GM18526 (cell line): ENCODE measurements around the gene DIS3L2.

Source experiments
- POLR2A ChIP-seq: IDR thresholded peaks from 3 replicates; pipeline ENCODE4 v1.6.1; 2011; ENCODE audit not compliant: insufficient read length; ENCODE audit errors: extremely low read depth

DIS3L2 gene

DNA sequence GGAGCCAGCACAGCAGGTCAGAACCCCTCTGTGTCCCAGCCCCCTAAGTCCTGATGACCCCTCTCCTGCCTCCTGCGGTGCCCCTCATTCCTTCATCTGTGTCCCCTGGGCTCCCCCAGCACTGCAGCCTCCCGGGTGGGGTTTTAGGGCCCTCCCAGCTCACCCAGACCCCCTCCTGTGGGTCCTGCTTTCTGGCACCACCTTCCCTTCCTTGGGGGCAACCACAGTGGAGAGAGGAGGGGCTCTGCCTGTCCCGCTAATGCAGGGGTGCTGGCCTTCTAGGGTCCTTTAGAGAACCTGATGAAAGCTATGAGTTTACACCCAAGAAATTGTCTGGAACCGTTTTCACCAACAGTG, 374.3 kb downstream of the DIS3L2 start:
- no peak for TF ChIP-seq POLR2A

DNA sequence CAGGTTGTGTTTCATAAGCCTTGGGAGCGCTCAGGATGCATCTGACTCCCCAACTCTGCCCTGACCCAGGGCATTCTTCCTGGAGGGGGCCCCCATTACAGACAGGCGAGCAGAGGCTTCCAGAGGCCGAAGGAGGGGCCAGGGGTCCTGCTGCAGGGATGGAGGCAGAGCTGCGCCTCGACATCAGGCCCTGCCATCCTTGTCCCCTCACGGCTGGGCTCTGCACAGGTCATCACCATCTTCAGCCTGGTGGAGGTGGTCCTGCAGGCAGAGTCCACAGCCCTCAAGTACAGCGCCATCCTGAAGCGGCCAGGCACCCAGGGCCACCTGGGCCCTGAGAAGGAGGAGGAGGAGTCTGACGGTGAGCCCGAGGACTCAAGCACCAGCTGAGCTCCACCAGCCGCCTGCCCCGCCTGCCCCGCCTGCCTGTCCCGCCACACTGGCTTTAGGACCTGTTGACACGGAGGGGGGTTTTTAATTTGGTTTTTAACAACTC, 374.8 kb downstream of the DIS3L2 start:
- no peak for TF ChIP-seq POLR2A

DNA sequence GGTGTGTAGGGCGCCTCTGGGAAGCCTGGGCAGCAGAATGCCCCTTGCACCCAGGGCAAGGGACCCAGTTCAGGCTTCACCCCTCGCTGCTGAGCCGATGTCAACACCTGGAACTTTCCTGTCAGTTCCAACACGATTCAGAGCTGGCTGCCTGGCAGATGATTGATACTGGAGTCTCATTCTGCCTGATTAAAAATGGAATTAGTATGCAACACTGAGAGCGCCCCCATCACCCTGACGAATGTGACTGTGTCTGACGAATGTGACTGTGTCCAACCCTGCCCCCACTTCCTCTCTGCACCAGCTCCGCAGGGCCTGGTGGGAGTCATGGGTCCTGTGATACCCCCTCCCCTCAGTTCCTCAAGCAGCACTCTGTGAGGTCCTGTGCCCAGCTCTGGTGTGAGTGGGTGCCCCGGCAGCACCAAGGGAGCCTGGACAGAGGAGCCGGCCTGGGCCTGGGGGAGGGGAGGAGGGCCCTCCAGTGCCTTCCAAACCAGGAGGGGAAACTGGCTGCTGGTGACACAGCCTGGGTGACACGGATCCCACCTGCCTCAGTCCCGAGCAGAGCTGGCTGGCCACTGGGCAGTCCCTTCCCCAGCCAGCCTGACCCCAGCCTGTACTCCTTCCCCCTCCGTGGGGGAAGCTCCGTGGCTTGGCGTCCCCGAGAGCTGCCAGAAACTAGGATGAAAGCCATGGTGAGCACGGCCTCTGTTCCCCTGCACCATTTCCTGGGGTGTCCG, 375.6 kb downstream of the DIS3L2 start:
- no peak for TF ChIP-seq POLR2A

DNA sequence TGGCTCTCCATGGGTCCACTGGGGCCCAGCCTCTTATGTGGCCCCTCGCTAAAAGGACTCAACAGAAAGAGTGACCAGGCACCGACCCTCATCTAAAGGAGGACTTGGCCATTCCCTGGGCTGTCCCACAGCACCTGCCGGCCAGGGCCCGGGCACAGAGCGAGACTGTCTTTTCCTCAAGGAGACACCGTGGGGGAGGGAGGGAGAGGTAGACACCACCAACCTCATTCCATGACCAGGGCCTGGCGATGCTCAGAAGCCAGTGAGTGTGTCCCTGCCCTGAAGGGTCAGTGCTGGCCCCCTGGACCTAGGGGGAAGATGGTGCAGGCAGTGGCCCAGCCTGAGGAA, 377.2 kb downstream of the DIS3L2 start:
- no peak for TF ChIP-seq POLR2A

DNA sequence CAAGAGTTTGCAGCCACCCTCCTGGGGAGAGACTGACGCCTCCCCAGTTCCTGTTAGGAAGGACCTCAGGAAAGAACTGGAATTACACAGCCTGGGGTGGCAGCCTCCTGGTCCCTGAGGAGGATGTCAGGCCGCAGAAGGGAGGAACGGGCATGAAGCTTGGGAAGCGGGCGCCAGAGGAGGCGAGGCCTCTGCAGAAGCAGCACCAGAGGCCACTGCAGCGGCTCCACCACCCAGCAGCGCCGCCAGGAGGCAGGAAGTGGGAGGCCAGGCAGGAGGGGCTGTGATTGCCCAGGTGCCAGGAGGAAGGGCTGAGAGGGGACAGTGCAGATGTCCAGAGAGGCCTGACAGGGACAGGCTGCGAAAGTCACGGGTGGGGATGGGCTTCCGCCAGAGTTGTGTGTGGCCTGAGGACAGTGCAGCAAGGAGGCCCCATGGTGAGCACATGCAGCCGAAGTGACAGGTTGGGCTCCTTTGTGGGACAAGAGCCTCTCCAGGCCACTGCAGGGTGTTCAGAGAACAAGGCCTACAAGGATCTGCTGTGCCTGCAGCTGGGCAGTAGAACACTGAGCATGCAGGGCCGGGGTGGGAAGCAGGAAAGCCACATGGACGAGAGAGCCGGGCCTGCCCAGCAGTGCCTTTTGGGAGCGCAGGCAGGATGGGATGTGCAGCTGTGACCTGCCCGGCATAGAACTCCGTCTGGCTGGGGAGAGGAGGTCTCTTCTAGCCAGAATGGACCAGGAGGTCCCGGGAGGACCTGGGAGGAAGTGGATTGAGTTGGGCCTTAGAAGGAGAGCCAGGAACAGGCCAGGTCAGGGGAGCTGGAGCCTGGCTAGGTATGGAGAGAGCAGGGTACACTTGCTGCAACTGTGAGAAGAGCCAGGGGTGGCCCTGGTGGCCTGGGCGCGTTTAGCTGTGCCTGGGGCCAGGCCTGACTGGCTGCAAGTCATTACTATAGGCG, 377.9 kb downstream of the DIS3L2 start:
- TF ChIP-seq POLR2A = no peak

DNA sequence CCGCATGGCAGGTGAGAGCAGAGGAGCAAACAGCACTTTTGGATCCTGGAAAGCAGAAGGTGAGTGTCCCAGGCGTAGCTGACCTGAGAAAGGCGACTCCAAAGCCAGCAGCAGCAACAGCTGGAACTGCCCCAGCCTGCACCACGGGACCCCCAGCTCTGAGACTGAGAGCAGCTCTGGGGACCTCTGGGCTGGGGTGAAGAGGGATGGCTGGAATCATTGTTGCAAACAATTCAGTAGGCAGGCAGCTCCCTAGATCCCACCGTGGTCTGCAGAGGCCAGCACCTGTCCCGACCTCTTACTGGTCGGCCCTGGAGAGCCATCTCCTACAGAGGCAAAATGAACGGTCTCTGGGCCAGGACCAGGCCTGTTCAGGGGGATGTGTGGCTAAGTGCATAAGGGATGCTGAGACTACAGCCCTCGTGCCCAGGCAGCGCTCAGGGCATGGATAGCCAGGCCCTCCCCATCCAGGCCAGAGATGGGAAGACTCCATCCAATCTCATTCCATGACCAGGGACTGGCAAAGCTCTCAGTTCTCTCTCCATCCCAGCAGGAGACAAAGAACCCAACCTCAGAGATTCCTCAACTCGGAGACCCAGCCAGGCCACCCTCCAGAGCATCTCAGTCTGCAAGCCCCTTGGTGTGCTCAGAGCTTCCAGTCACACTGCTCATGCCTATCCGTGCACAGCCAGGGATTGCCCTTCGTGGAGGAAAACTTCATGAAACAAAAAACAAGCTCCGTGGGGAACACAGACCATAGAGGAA, 378.8 kb downstream of the DIS3L2 start:
- no peak for TF ChIP-seq POLR2A

DNA sequence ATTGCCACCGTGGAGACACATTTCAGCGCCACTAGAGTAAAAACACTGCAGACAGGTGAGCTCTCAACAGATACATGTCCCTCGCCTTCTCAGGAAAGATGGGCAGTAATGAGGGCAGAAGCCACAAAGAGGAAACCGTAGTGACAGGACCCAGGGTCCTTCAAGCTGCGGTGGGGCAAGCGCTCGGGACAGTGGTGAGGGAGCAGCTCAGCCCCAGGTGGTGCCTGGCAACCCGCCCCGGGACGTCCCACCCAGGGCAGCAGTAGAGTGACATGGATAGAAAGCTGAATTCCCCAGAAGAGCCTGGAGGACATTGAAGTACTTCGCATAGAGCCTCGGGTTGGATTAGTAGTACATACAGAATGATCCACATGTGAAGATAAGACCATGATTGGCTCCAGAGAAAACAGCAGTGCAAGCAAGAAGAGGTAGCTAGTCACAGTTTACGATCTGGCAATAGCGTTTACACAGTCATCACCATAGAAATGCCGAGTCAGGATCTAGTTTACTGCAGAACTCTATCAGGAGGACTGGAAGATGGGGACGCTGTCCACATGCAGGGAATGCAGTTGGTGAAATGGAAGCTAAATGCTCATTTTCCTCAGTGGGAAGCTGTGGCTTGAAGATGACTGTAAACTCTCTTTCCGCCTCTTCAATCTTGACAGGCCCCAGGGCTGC, 379.7 kb downstream of the DIS3L2 start:
- no peak for TF ChIP-seq POLR2A

DNA sequence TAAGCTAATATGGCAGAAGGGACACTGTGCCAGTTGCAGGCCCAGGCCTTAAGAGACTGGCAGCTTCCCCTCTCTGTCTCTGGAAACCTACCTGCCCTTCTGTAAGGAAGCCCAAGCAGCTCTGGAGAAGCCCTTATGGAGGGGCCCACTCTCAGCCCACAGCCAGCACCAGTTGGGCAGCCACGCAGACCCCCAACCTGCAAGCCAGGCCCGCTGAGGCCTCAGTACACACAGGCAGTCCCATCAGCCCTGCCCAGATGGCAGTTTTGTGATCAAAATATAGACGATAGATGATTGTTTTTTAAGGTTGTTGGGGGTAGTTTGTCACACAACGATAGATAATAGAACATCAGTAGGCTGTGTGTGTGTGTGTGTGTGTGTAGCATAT, 380.2 kb downstream of the DIS3L2 start:
- no peak for TF ChIP-seq POLR2A

DNA sequence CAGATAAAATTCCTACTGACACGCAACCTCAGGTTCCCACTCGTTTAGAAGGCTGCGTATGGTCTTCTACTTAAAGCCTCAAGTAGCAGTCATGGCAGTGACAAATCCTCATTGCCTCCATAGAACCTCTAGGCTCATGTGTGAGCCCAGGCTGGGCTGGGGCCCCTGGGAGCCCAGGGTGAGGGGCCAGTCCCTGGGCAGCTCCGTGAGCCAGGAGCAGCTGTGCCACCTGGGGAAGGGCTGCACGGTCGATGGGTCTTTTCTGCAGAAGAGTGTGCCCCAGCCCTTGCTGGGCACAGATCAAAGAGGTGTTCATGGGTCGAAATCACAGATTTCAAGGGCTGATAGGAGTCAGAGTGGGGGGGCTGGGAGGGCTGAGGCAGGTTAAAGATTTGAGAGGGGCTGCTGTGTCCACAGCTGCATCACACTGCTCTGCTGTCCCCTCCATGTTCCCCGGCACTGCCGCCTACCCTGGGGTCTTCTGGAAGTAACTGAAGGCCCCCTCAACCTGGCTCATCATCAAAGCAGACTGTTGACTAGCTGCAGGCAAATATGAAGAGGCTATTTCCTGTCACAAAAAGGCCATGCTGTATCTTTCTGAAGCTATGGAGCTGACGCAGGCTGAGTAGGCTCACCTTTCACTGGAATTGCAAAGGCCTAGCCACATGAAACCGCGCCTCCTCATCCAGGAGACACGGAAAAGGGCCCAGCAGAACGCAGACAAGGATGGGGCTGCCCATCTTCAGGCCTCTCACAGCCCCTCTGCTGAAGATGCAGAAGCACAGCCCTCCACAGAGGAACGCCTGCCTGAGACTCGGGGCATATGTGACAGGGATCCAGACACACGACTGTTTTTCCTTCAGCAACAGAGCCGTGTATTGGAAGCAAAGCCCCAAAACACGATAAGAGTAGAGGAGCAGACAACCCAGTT, 381.4 kb downstream of the DIS3L2 start:
- no peak for TF ChIP-seq POLR2A

DNA sequence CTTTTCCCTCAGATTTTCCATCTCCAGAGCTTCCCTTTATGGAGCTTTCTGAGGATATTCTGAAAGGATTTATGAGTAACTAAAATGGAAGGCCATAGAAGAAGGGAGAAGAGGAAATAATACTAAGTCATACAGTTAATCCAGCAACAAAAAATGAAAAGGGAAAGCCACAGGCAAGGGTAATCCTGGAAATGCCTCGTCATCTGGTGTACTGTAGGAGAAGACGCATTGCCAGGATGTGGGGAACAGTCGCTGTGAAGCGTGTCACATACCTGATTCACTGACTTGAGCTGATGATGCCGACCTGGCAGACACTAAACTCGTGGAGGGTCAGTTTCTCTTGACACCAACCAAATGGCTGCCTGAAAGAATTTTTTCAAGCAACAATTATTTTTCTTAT, 382.3 kb downstream of the DIS3L2 start:
- no peak for TF ChIP-seq POLR2A

DNA sequence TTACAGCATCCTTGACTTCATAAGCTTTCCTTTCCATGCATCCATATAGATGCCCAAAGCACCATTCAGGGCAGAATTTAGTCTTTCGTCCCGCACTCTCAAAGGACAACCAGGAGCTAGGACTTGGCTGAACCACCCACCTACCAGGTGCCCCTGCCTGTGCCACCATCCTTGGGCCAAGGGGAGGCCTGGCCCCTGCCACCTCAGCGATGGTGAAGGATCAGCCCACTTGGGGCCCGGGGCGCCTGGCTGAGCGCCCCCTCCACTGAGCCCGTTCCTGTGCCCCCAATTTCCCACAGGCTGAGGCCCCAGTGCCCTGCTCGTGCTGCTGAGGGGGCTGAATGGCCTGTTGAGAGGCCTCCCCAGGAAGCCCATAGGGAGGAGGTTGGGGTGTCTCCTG, 383.7 kb downstream of the DIS3L2 start:
- TF ChIP-seq POLR2A = no peak

DNA sequence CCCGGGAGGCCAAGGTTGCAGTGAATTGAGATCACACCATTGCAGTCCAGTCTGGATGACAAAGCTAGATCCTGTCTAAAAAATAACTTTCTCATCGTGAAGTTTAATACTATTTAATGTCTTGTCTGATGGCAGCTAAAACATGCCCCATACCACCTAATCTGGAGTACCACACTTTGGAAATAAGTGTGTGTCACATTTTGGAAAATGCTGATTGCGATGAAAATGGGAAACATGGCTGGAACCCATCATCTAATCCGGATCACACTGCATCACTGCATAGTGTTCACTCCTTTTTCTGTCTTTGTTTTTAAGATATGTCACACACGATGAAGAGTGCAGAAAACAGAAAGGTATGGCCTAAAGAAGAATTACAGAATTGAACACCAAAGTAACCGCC, 385.9 kb downstream of the DIS3L2 start:
- no peak for TF ChIP-seq POLR2A

DNA sequence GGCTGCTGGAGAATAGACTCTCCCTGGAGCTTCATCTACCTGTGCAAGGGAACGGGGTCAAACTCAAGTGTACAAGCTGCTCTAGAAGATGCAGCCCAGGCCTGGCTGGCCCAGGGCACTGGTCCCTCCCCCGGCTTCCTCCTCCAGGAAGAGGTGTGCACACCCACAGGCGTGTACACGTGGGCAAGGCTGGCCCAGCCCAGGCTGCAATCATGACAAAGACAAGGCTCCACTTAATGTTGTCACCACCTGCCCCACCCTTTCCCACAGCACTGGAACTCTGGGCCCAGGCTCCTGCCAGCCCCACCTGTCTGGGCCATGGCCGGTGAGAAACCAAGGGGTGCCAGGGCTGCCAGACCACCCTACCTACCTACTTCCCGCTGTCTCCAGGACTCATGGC, 387.4 kb downstream of the DIS3L2 start:
- TF ChIP-seq POLR2A = no peak

DNA sequence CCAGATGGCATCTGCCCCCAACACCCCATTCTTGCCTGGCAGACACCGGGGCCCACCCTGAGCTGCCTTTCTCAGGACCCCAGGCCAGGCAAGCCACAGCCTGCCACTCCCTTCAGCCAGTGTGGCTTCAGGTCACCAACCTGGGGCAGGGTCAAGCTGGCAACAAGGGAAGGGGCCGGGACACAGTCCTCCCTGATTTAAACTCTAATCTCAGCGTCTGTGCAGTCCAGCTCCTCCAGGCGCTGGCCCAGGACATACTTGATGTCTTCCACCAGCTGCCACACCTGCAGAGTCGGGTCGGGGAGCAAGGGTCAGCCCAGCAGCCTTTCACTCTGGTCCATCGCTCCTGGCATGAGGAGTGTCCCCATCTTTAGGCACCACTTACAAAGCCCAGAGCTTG, 388.0 kb downstream of the DIS3L2 start:
- TF ChIP-seq POLR2A = no peak
